T-helper 2 cell (primary cell): Measurements from ENCODE around the gene CCL4L2.
"Not testable (repeated sequence)": the region's sequence is repeated elsewhere in the genome, so short reads cannot be mapped to it uniquely, and the experiment has no call there.

Source experiments
- DNase-seq, 5 experiments: peaks; one replicate each; pipeline versions ENCODE4 v3.0.0 to v3.0.0-alpha.2; 2012 to 2022

The CCL4L2 gene

DNA sequence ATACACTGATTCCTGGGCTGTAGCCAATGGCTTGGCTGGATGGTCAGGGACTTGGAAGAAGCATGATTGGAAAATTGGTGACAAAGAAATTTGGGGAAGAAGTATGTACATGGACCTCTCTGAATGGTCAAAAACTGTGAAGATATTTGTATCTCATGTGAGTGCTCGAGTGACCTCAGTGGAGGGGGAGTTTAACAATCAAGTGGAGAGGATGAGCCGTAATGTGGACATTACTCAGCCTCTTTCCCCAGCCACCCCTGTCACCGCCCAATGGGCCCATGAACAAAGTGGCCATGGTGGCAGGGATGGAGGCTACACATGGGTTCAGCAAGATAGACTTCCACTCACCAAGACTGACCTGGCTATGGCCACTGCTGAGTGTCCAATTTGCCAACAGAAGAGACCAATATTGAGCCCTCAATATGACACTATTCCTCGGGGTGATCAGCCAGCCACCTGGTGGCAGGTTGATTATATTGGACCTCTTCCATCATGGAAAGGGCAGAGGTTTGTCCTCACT lies 10.8 kb downstream of the CCL4L2 start:
- not testable (repeated sequence) for DNase-seq

DNA sequence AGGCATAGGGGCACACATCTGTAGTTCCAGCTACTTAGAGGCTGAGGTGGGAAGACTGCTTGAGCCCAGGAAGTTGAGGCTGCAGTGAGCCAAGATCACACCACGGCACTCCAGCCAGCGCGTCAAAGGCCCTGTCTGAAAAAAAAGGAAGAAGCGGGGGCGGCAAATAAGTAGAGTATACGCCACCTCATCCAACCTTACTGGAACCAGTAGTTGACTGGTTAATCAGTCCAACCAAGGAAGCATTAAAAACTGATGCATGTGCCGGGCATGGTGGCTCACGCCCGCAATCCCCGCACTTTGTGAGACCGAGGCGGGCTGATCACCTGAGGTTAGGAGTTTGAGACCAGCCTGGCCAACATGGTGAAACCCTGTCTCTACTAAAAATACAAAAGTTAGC lies 12.1 kb downstream of the CCL4L2 start:
- DNase-seq, result not testable (repeated sequence)

DNA sequence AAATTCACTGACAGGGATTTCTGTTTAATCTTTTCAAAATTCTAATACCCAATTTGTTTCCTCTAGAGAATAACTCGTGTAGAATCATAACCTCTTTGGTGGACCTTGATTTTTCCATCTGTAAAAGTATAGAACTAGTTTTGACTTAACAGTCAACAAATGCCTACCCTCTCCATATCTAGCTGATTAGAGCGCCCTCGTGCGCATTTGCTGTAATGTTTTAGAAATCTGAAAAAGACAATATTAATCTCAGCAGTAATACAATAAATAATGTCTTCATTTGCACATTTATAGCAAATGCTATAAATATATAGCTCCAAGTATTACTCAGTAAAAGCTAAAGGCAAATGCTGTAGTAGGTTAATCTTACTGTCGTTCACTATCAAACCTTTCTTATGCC lies 18.8 kb downstream of the CCL4L2 start:
- not testable (repeated sequence) for DNase-seq

DNA sequence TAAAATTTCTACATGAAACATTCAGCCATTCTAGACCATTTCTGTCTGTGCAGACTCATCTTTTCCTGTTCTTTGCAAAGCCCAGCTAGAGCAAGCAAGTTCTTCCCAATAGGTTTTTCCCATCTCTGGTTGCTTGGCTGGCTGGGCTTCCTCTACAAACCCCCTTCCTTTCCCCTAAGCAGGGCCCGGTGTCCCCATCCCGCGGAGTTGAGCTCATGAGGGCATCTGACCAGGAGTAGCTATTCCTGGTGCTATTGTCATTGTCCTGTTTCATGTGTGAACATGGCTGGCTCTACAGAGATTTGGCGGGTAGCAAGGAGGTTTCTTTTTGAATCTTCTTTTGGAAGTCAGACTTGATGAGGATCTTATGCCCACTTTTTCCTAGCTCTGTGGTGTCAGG lies 31.2 kb downstream of the CCL4L2 start:
- not testable (repeated sequence) for DNase-seq
